GM19455 (cell line): Measurements from ENCODE around the gene TRAPPC5.

Experiments
- ATAC-seq: cut with Tn5 transposase; IDR thresholded peaks from one replicate; pipeline ENCODE4 v1.9.1; 2021; ENCODE audit not compliant: unreplicated experiment

Gene TRAPPC5

DNA sequence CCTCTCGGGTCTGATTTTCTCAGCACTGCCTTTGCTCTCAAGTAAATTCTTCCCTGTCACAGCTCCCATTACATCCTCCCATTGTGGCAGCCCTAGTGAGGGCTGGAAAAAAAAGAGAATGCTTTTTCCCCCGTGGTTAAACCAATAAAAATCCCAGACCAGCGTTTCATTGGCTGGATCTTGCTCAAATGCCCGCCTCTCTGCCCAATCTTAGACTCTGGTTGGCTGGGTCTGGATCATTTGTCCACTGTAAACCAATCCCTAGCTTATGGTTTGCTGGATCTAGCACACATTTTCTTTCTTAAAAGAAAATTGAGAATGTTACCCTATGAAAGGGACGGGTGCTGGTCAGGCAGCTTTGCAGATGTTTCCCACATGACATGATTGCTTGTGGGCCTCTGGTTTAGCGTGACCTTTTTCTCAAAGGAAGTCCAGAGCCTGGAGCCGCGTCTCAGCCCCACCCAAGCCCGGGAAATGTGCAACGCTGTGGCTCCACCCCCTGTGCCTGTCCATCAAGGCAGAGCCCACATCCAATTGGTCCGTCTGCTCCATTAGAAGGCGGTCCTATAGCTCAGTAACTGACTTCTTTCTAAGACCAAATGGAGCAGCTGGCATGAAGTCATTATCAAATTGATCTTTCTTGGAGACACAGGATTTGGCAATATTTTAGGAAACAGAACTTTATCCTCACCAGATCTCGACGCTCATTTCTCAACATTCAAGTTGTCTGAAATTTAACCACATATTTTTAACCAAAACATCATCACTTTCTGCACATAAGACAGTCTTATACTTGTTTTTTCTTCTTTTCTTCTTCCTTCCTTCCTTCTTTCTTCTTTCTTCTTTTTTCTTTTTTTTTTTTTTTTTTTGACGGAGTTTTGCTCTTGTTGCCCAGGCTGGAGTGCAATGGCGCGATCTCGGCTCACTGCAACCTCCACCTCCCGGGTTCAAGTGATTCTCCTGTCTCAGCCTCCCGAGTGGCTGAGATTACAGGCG is 6.3 kb upstream of the TRAPPC5 start:
- no peak for ATAC-seq

DNA sequence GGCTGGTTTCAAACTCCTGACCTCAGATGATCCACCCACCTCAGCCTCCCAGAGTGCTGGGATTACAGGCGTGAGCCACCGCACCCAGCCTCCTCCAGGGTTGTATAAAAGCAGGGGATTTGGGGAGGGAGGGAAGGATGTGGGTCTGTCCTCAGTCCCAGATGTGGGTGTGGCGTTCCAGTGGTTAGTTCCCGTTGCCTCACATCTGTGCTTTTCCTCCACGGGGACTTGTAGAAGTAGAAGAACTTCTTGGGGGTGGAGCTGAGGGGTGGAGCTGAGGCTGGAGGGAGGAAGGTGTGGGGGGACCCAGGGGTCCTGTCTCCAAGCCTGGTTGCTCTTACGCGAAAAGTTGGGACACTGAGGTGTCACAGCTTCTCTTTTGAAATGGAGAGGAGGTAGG is 4.3 kb upstream of the TRAPPC5 start:
- ATAC-seq: no peak

DNA sequence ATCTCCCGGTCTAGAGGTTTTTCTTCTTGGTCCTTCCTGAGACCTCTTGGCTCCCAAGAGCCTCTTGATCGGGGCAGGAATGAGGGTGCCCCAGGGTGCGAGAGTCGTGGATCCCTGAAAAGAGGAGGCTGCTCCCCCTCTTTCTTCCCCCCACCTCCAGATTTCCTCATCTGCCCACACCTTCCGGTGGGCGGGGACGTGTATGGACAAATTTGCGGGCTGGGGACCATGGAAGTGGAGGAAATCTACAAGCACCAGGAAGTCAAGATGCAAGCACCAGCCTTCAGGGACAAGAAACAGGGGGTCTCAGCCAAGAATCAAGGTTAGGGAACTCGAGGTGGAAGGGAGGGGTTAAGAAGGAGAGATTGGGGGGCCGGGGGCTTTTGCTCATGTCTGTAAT is 3.8 kb upstream of the TRAPPC5 start, which contains the start of gene MCEMP1:
MCEMP1 (plus strand) TSS at position 237 of the 400 bp plus-strand sequence; CDS start at position 268, 31 bp downstream.
- no peak for ATAC-seq

DNA sequence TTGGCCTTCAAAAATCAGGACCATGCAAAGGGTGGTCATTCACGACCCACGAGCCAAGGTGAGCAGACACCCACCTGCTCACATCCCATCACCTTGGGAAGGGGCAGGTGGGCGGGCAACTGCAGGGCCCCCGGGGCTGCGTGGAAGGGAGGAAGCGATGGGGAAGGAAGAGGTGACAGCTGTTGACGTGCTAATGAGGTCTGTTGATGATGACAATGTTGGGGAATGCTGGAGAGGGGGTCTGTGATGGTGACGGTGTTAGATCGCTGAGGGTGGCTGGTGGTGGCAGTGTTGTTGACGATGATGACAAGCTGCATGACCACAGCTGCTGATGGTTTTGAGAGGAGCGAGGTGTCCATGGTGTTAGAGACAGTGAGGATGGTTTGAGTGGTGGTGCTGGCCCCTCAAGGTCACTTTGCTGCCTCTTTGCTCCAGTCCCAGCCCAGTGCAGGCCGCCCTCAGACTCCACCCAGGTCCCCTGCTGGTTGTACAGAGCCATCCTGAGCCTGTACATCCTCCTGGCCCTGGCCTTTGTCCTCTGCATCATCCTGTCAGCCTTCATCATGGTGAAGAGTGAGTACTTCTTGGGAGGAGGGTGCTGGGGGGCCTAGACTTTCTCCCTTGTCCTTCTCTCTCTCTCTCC is 2.8 kb upstream of the TRAPPC5 start:
- no peak for ATAC-seq

DNA sequence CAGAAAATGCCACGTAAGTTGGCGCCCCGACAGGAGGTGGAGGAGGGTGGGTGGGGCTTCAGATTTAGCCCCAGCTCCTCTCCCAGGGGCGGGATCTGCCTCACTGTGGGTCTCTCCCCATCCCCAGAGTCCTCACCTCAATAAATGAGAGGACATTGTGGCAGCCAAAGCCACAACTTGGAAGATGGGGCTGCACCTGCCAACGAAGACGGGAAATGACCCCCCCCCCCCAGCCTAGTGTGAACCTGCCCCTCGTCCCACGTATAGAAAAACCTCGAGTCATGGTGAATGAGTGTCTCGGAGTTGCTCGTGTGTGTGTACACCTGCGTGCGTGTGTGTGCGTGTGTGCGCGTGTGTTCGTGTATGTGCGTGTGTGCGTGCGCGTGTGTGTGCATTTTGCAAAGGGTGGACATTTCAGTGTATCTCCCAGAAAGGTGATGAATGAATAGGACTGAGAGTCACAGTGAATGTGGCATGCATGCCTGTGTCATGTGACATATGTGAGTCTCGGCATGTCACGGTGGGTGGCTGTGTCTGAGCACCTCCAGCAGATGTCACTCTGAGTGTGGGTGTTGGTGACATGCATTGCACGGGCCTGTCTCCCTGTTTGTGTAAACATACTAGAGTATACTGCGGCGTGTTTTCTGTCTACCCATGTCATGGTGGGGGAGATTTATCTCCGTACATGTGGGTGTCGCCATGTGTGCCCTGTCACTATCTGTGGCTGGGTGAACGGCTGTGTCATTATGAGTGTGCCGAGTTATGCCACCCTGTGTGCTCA is 1.5 kb upstream of the TRAPPC5 start:
- no peak for ATAC-seq

DNA sequence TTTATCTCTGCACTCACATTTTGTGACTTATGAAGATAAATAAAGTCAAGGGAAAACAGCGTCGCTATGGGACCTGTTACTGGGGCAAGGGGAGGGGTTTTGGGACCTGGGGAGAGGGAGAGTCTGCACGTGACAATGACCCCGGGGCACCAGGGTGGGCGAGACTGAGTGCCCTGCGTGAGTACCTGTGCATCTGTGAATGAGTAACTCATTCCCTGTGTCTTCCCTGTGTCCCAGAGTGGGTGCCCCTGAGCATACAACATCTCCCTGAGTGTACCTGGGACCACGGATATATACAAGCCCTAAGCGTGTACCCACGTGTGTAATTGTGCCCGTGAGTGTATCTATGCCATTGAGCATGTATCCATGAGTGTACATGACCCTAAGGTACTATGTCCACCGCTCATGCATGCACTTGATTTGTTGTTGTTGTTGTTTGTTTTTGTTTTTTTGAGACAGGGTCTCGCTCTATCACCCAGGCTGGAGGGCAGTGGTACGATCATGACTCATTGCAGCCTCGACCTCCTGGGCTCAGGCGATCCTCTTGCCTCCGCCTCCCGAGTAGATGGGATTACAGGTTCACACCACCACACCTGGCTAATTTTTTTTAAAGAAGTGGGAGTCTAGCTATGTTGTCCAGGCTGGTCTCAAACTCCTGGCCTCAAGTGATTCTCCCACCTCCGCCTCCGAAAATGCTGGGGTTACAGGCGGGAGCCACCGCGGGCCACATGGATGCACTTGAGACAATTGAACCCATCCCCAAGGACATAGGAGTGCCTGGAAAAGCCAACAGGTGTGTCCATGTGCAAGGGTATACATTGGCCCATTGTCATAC is 645 bp upstream of the TRAPPC5 start:
- ATAC-seq: peak; percentile 2

DNA sequence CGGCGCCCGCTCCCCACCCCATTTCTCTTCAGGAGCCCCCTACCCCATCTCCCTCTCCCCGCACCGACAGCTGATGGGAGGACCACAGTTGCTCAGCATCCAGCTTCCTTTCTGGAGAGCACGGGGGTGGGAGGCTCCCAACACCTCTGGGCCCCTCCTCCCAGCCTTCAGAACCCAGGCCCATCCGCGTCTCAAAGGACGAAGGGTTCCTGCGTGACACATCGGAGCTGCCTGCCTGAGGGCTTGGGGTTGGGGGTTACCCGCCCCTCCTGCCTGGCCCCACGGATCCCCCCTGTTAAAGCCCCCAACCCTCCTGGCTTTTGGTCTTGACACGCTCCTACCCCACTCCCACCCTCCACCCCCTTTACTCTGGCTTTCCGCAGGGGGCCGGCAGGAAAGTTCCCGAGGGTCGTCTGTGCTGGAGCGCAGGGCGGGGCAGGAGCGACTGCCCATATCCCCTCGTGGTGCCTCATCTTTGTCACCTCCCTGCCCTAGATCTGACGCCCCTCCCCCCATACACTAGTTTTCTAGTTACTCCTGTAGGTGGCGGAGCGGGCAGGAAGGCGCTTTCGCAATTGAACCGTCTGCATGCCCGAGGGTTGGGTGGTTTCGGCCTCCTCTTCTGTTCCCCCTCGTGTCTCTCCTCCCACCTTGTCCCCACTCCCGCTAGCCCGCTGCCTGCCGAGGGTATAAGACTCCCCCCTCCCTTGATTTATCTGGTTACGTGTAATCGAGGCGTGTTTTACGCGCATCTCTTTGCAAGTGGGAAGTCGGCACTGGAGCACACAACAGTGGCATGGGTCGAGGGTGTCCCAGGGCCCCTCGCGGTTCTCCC is 924 bp downstream of the TRAPPC5 start:
- peak; percentile 34 for ATAC-seq

DNA sequence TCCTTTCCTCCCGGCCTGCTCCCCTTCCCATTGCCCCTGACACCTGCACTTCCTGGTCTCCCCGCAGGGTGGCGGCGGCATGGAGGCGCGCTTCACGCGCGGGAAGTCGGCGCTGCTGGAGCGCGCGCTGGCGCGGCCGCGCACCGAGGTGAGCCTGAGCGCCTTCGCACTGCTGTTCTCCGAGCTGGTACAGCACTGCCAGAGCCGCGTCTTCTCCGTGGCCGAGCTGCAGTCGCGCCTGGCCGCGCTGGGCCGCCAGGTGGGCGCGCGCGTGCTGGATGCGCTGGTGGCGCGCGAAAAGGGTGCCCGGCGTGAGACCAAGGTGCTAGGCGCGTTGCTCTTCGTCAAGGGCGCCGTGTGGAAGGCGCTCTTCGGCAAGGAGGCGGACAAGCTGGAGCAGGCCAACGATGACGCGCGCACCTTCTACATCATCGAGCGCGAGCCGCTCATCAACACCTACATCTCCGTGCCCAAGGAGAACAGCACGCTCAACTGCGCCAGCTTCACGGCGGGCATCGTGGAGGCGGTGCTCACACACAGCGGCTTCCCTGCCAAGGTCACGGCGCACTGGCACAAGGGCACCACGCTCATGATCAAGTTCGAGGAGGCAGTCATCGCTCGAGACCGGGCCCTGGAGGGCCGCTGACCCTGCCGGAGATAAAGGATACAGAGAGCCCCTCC is 1.7 kb downstream of the TRAPPC5 start:
- ATAC-seq: no peak

DNA sequence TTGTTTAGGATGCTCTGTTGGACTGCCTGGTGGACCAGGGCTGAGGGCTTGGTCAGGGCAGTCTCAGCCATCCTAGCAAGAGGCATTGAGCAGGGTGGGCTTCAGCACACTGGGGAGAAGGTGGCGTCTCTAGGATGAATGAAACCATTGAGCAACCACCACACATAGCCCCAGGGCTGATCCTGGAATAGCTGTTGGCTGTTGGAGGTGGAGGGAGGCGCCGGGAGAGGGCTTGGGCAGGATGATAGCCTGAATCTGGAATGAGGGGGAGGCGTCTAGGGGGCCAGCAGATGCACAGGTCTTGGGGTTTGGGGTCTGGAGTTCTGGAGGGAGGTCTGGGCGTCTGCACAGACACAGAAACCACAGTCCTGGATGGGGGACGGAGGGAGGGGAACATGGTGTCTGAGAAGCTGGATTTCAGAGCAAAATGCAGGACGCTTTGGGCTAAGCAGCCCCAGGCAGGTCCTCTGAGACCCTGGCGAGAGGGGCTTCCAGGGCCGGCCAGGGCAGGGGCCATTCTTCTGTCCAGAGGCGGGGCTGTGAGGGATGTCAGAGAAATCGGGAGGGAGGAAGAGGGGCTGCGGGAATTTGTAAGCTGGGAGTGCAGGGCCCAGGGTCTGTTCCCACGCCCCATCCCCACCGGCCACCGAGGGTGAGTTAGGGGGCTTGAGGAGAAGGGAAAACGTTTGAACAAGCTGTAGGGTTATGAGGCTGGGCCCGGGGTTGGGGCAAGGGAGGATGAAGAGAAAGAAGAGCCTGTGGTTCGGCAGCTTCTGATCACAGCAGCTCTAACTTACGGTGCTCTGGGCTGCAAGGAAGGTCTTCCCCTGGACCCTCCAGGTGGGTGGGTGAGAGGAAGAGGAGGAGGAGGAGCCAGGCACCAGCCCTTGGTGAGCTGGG is 5.2 kb downstream of the TRAPPC5 start:
- no peak for ATAC-seq

DNA sequence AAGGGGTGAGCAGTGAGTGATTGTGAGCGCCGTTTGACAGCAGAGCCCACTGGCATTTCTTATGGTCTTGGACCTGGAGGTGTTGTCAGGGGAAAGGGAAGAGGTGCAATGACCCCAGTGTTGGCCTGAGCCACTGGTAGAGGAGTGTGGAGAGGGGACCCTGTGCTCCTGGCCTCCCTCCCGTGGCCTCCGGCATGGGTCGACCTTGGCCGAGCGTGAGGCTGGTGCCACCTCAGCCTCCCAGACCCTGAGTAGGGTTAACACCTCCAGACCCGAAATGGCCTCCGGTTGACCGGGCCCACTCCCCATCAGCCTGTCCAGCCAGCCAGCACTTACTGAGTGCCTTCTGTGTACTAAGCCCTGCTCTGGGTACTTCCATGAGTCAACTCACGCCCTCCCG is 6.5 kb downstream of the TRAPPC5 start:
- ATAC-seq: no peak

DNA sequence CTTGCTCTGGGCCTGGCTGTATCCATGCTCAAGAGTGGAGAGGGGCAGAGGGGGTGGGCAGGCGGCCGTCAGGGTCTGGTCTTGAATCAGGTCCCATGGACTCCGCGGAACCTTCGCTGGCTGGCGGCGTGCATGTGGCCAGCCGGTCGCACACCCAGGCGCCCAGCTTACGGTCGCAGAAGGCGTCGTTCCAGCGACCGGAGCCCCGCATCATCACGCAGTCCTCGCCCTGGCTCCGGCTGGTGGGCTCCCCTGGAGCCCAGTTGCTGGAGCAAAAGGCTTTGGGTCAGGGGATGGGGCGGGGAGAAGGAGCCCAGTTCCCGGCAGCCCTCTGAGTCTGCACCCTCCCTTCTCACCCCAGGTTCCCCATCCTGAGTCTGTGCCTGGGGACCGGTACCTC is 8.5 kb downstream of the TRAPPC5 start:
- no peak for ATAC-seq

DNA sequence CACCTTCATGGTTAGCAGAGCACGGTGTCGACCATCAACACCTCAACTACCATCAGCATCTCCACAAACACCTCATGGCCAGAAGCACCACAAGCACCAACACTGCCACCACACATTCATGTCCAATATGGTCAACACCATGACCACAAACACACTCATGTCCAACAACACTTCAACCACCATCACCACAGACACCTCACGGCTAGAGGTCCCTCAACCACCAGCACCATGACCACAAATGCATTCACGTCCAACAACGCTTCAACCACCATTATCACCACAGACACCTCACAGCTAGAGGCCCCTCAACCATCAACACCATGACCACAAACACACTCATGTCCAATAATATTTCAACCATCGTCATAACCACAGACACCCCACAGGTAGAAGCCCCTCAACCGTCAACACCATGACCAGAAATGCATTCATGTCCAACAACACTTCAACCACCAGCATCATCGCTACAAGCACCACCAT is 10.2 kb downstream of the TRAPPC5 start:
- ATAC-seq: no peak

DNA sequence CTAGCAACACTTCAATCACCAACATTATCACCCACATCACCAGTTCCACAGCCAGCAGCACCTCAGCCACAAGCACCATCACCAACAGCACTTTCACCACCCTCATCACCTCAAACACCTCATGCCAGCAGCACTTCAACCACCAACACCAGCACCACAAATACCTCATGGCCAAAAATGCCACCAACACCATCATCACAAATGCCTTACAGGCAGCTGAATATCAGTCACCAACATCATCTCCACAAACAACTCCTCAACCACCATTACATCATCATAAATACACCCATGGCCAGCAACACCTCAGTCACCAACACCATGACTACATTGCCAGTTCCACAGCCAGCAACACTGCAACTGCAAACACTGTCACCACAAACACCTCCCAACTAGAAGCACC is 10.9 kb downstream of the TRAPPC5 start:
- ATAC-seq: no peak

DNA sequence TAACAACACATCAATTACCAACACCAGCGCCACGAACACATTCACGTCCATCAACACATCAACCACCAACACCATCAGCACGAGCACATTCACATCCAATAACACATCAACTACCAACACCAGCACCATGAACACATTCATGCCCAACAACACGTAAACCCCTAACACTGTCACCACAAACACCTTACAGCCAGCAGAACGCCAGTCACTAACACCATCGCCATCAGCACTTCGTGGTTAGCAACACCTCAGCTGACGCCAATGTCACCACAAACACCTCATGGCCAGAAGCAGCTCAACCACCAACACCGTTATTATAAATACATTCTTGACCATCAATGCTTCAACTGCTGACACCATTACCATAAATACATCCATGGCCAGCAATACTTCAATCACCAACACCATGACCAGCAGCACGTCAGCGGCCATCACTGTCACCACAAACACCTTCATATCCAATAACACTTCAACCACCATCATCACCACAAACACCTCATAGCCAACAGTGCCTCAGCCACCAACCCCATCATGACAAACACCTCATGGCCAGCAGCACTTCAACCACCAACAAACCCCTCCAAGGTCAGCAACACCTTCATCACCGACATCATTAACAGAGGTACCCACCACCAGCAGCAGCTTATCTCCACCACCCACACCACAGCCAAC is 11.9 kb downstream of the TRAPPC5 start:
- ATAC-seq: no peak

DNA sequence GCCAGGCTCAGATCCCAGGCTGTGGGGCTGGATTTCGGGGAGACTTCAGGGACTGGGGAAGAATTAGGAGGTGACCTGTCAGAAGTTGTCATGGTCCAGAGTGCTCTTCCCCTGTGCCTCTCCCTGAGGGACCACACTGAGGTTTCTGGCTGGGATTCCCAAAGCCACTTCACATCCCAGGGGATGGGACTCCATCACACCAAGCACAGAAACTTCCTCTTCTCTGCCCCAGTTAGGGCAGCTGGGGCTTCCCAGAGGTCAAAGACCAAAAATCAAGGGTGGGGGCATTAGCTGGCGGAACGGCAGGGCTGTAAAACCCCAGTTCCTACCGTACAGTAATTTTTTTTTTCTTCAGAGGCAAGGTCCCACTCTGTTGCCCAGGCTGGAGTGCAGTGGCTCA is 13.9 kb downstream of the TRAPPC5 start:
- ATAC-seq: no peak

DNA sequence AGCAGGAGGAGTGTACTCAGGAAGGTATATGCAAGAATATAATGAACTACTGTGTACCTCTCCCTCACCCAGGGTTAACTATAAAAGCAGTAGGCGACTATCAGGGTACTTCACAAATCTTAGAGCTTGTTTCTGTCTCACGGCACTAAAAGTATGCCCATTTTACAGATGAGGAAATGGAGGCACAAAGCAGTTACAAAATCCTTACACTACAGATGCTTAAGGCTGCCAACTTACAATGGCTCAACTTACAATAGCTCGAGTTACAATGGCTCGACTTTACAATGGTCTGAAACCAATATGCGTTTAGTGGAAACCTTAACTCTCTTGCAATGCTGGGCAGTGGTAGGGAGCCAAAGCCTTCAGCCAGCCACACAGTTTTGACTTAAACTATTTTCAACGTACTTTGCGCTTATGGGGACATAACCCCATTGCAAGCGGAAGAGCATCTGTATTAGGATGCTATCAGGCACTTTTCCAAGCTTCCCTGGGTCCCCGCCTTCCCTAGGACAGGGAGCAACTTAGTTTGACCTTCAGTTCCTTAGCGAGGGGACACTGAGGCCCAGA is 17.2 kb downstream of the TRAPPC5 start:
- no peak for ATAC-seq

DNA sequence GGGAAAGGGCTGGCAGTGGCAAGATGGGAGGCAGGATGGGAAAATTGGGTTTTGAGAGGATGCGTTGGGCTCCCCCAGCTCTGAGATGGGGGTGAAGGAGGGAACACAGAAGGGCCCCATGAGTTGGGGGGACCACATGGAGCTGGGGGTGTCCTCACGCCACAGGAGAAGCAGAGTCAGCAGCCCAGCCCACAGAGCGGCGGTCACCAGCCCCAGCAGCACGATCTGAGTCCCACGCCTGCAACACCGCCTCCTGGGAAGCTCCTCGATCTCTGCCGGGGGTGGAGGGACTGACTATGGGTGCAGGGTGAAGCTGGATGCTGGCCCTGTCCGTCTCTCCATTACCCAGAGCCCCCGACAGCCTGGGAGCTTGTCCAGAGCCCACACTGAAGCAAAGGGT is 17.9 kb downstream of the TRAPPC5 start:
- no peak for ATAC-seq
